SK-N-MC (cell line): ENCODE results near the gene PIK3R4.

ENCODE experiments used
- DNase-seq: peaks from one replicate; pipeline ENCODE4 v3.0.0-alpha.2; 2011; ENCODE audit warnings: low read depth, low spot score
- H3K27ac ChIP-seq: fragments of 200-600 bp; sonication (generic); 2 replicates; pipeline ENCODE4 v1.5.1; 2016; ENCODE audit warnings: mixed run types
- H3K36me3 ChIP-seq: fragments of 200-600 bp; sonication (generic); 2 replicates; pipeline ENCODE4 v1.6.1; 2017; ENCODE audit warnings: antibody characterized with exemption, low read length, mixed read lengths; ENCODE audit not compliant: insufficient read depth
- H3K4me3 ChIP-seq: fragments of 200-600 bp; sonication (generic); 2 replicates; pipeline ENCODE4 v1.5.1; 2016
- H3K9ac ChIP-seq: fragments of 200-600 bp; sonication (generic); 2 replicates; pipeline ENCODE4 v1.8.0; 2017; ENCODE audit warnings: mixed run types, mixed read lengths; ENCODE audit not compliant: insufficient read length
- H3K9me3 ChIP-seq: fragments of 200-600 bp; sonication (generic); 2 replicates; pipeline ENCODE4 v1.6.1; 2017; ENCODE audit warnings: low read depth, mild to moderate bottlenecking, antibody characterized with exemption, low read length, moderate library complexity, mixed read lengths
- EZH2 ChIP-seq: fragments of 200-600 bp; sonication (generic); IDR thresholded peaks from one replicate; pipeline ENCODE4 v1.6.1; 2017; ENCODE audit warnings: antibody characterized with exemption
- FOXP2 ChIP-seq: optimal IDR thresholded peaks from 2 replicates; pipeline ENCODE3; 2011; ENCODE audit warnings: mild to moderate bottlenecking, moderate library complexity; ENCODE audit not compliant: insufficient read depth; ENCODE audit errors: extremely low read length, control extremely low read depth
- POLR2AphosphoS5 ChIP-seq: IDR thresholded peaks from 2 replicates; pipeline ENCODE4 v1.6.1; 2012; ENCODE audit warnings: mild to moderate bottlenecking, low read depth, low read length, borderline replicate concordance

The PIK3R4 gene

GRCh38 chr3:130648293-130648692, 98.3 kb downstream of the PIK3R4 start:
- Histone ChIP-seq H3K9me3 (no peaks in the 10 kb centered on the region), H3K9ac (no peak overlapping the region), H3K27ac (no peak overlapping the region), H3K4me3 (no peak overlapping the region), H3K36me3 (no peaks in the 10 kb centered on the region)
- DNase-seq: no peak
- TF ChIP-seq EZH2: no peak
- TF ChIP-seq FOXP2: no peak
- no peak for TF ChIP-seq POLR2AphosphoS5

- no peak for TF ChIP-seq POLR2AphosphoS5
- no peak for TF ChIP-seq EZH2
- TF ChIP-seq FOXP2: no peak
- no peak overlapping the region for H3K4me3 ChIP-seq
- no peak overlapping the region for H3K9ac ChIP-seq
- H3K36me3 ChIP-seq: no peaks in the 10 kb centered on the region
- no peak for DNase-seq
- H3K9me3 ChIP-seq: no peaks in the 10 kb centered on the region
- no peak overlapping the region for H3K27ac ChIP-seq
Observed at GRCh38 chr3:130645261-130645660, 101.4 kb downstream of the PIK3R4 start.

GRCh38 chr3:130644628-130645253, 101.9 kb downstream of the PIK3R4 start:
- Histone ChIP-seq H3K9ac (no peak overlapping the region), H3K36me3 (no peaks in the 10 kb centered on the region), H3K4me3 (no peak overlapping the region), H3K27ac (no peak overlapping the region), H3K9me3 (no peaks in the 10 kb centered on the region)
- TF ChIP-seq FOXP2 (no peak), POLR2AphosphoS5 (no peak), EZH2 (no peak)
- DNase-seq: no peak

GRCh38 chr3:130640027-130640426, 106.6 kb downstream of the PIK3R4 start:
- Histone ChIP-seq H3K9ac (no peak overlapping the region), H3K9me3 (no peaks in the 10 kb centered on the region), H3K27ac (no peak overlapping the region), H3K36me3 (no peaks in the 10 kb centered on the region), H3K4me3 (no peak overlapping the region)
- no peak for DNase-seq
- no peak for TF ChIP-seq POLR2AphosphoS5

- no peaks in the 10 kb centered on the region for H3K36me3 ChIP-seq
- no peak overlapping the region for H3K4me3 ChIP-seq
- no peak for DNase-seq
- no peak overlapping the region for H3K27ac ChIP-seq
- TF ChIP-seq POLR2AphosphoS5: no peak
- no peak for TF ChIP-seq FOXP2
- TF ChIP-seq EZH2: no peak
- H3K9me3 ChIP-seq: no peaks in the 10 kb centered on the region
- H3K9ac ChIP-seq: no peak overlapping the region
Observed at GRCh38 chr3:130636480-130637234, 110.0 kb downstream of the PIK3R4 start.

- Histone ChIP-seq H3K9me3 (no peaks in the 10 kb centered on the region), H3K9ac (no peak overlapping the region), H3K27ac (no peak overlapping the region), H3K4me3 (no peak overlapping the region), H3K36me3 (no peaks in the 10 kb centered on the region)
- DNase-seq: no peak
- TF ChIP-seq FOXP2 (no peak), EZH2 (no peak), POLR2AphosphoS5 (no peak)
Observed at GRCh38 chr3:130635978-130636377, 110.7 kb downstream of the PIK3R4 start.

GRCh38 chr3:130635285-130635684, 111.3 kb downstream of the PIK3R4 start:
- Histone ChIP-seq H3K36me3 (no peaks in the 10 kb centered on the region), H3K4me3 (no peak overlapping the region), H3K27ac (no peak overlapping the region), H3K9me3 (no peaks in the 10 kb centered on the region), H3K9ac (no peak overlapping the region)
- TF ChIP-seq POLR2AphosphoS5: no peak
- no peak for TF ChIP-seq EZH2
- no peak for TF ChIP-seq FOXP2
- DNase-seq: no peak
